ENCODE measurements around the gene AGPS.
"Not testable (repeated sequence)": the region's sequence is repeated elsewhere in the genome, so short reads cannot be mapped to it uniquely, and the experiment has no call there.

Gene AGPS

DNA sequence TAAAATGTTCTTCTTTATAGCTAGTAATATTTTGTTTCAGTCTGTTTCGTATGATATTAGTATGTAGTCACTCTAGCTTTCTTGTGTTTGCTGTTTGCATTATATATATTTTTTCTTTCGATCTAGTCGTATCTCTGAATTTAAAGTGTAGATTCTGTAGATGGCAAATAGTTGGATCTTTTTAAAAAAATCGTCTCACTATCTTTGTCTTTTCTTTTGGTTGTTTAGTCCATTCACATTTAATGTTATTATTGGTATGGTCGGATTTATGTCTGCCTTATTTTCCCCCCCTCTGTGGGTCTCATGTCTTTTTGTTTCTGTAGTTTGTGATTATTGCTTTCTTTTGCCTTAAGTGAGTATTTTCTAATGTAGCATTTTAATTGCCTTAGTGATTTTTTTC is 84.3 kb downstream of the AGPS start:
- no peak for DNase-seq

DNA sequence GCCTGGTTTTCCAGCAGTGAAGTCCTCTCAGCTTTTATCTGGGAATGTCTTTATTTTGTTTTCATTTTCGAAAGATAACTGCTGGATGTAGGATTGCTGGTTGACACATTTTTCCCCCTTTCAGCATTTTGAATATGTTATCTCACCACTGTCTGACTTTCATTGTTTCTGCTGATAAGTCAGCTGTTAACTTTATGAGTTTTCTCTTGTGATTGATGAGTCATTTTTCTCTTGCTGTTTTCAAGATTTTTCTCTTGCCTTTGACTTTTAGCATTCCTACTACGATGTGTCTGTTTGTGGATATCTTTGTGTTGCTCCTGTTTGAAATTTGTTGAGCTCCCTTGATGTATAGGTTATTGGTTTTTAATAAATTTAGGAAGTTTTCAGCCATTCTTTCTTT is 85.5 kb downstream of the AGPS start:
- no peak for DNase-seq

GRCh38 chr2:177478907-177479306 is 86.3 kb downstream of the AGPS start:
- DNase-seq, result no peak

DNA sequence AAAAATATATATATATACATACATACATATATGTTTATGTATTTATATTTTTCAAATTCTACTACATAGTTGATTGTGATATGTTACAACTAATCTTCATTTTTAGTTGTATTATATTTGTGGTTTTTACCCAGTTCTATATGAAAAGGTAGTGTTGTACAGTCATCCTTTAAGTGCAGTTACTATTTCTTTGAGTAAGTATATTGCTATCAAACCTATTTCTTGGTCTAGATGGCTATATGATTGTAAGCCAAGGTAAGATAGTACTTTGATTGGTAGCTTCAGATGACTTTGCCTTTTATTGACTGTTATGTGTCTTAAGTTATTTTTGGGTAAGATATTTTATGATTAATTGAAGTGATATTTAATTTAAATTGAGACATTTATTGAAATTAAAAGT is 89.6 kb downstream of the AGPS start:
- DNase-seq, result no peak

DNA sequence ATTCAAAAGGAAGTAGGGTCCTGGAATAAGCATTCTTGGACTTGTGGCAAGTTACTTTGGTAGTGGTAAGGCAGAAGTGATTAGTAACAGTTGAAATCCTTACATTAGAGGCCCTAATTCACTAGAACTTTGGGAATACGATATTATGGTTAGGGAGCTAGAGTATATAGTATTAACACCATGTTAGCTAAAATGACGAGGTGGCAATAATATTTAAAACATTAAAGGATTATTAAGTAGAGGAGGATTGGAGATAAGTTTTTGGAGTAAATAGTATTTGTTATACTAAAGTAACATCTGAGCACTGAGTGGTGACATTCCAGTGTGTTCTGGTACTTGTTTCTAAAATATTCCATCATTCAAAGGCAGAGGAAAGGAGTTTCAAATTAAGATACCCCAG is 91.0 kb downstream of the AGPS start:
- no peak for DNase-seq

DNA sequence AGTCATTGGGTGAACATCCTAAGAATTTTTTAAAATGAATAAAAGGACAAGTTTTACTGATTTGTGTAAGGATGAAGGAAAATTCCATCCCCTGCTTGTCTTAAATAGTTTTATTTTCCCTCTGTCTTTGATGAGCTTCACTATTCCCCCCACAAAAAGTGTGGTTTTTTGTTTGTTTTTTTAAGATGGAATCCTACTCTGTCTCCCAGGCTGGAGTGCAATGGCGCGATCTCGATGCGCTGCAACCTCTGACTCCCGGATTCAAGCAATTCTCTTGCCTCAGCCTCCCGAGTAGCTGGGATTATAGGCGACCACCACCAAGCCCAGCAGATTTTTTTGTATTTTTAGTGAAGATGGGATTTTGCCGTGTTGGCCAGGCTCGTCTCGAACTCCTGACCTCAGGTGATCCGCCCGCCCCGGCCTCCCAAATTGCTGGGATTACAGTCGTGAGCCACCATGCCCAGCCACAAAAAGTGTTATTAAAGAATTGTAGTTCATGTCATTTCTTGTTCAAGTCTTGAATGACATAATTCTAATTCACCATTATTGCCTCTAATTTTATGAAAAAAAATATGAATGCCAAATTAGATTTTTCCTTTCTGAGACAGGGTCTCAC is 91.7 kb downstream of the AGPS start:
- no peak for DNase-seq

- DNase-seq, result not testable (repeated sequence)
These were observed 93.1 kb downstream of the AGPS start for GRCh38 chr2:177485657-177486056.

DNA sequence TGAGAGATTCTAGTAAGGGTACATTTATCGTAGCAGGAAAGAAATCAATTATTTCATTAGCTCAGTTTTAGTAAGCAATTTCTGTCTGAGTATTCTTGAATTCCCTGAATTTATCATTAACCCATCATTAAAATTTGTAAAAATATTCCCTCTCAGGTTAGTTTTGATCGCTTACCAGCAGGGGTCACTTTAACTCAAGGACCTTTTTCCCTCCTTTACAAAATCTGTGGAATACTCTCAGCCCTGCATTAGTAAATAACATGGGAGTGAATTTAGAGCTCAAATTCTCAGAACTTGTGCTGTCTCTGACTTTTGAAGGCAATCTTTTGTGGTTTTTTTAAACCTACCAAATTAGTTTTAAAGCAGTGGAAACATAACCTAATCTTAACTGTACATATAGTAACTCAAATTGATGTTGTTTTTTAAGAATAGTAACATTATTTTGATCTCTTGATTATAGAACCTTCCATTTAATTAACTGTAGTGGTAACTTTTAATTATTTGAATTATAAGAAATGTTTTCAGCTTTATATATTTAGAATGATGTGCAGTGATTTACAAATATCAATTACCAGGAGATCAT is 97.2 kb downstream of the AGPS start:
- DNase-seq, result no peak

DNA sequence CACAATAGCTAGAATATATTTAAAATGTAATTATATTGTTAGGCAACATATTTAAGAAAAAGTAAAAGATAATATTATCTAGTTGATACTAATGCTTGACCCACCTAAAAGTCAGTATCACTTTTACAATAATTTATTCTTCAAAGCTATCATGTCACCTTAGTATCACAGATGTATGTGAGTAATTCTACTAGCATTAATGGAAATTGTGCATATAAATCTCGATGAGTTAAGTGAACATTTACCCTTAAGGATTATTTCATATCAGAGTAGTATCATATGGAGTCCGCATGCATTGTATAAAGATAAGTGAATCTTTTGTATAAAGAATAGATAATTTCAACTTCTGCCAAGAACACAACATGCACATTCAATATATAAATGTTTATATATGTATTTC is 103.4 kb downstream of the AGPS start:
- DNase-seq, result no peak

- DNase-seq, result no peak
These were observed 104.3 kb downstream of the AGPS start for GRCh38 chr2:177496921-177497320.

- DNase-seq, result no peak
These were observed 108.6 kb downstream of the AGPS start for GRCh38 chr2:177501186-177501585.

GRCh38 chr2:177506505-177506904 is 113.9 kb downstream of the AGPS start:
- no peak for DNase-seq

GRCh38 chr2:177506998-177507397 is 114.4 kb downstream of the AGPS start:
- no peak for DNase-seq

GRCh38 chr2:177516824-177517544 is 124.4 kb downstream of the AGPS start:
- DNase-seq, result no peak

DNA sequence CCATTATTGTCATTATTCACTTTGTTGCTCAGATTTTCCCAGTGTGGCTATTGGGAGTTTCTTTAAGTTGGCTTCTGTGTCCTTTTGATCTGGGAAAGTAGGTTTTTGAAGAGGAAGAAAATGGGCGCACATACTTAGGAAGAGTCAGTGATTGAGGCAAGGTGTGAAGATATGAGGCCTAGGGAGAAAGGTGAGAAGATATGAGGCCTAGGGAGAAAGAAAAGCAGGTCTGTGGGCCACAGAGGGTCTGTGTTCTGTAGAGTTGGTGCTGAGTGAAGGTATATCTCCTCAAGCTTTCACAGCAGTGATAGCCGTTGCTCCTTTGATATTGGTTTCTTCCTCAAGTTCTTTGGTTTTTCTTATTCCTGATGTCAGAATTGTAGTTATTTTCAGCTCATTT is 126.2 kb downstream of the AGPS start:
- no peak for DNase-seq

- DNase-seq, result no peak
These were observed 127.1 kb downstream of the AGPS start for GRCh38 chr2:177519534-177520115.

DNA sequence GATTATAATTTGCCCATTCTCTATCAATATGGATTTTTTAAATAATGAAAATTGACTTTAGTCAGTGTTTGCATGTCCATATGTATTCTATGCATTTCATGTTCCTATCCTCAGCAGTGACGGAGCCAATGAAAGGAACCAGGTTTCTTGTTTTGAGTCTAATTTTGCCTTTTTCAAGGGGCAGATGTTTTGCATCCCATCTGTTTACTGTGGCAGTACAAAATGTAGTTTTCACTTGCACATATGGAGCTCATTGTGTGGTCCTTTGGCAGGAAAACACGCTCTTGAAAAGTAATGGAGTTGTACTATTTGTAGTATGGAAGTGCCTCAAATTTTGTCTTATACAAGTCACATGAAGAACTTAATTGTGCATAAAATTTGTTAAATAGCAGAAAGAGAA is 127.8 kb downstream of the AGPS start:
- DNase-seq, result no peak

DNA sequence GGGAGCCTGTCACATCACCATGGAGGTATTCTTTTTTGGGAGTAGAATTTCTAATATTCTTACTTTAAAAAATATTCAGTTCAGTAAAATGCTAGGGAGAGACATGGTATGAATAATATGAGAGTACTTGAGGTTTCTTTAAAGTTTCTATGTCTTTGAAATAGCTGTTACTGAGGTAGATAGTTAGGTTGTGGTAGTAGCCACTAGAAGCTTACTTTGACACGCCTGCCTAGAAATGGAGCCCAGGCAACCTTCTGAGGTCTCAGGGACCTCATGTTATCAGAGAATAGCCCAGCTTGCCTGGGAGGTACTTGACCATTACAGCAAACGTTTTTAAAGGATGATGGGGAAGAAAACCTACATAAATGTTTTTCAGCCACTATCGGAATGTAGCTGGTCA is 131.2 kb downstream of the AGPS start:
- no peak for DNase-seq

- no peak for DNase-seq
These were observed 132.9 kb downstream of the AGPS start for GRCh38 chr2:177525351-177525924.

GRCh38 chr2:177528351-177528933 is 135.9 kb downstream of the AGPS start:
- DNase-seq, result no peak

GRCh38 chr2:177529166-177529565 is 136.6 kb downstream of the AGPS start:
- no peak for DNase-seq

DNA sequence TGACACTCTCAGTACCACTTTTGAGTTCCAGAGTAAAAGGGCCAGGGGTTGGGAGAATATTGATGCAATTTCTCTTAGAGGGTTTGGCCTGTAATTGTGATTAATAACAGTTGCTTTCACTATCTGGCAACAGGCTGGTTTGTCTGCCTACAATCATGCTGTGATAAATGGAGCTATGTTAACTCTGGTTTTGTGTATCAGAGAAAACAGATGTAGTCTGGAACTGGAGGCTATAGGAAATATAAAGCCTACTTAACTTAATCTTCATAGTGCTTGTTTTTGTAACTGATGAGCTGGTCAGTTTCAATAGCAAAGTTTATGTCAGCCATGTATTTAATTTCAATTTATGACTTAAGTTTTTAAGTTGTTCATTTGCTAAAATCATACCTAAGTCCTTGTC is 138.0 kb downstream of the AGPS start:
- no peak for DNase-seq

- DNase-seq, result no peak
These were observed 139.1 kb downstream of the AGPS start for GRCh38 chr2:177531706-177532105.

Measured in stimulated activated CD4-positive, alpha-beta T cell treated with anti-CD3 and anti-CD28 coated beads, Interleukin-4, amount 100 ng/mL, for 1 hour (primary cell).